DND-41 (cell line): ENCODE results near the gene CLEC10A.
A peak's percentile ranks its signal among the peaks of the same experiment; 100 is the strongest.

ENCODE experiments used
- ATAC-seq: fragments of 200-7000 bp; cut with Tn5 transposase; 3 replicates; pipeline ENCODE4 v1.9.1; 2021; ENCODE audit warnings: low read depth; ENCODE audit not compliant: insufficient read depth
- DNase-seq: peaks from one replicate; pipeline ENCODE4 v3.0.0-alpha.2; 2020
- H2AFZ ChIP-seq: 2 replicates; pipeline ENCODE4 v1.6.0; 2012; ENCODE audit warnings: low read depth, low read length
- H3K27ac ChIP-seq: 2 replicates; pipeline ENCODE4 v1.5.1; 2012; ENCODE audit warnings: low read length, inconsistent platforms
- H3K27me3 ChIP-seq: fragments of 200-600 bp; sonication (generic); 2 replicates; pipeline ENCODE4 v1.6.0; 2012; ENCODE audit warnings: low read length, mild to moderate bottlenecking, inconsistent platforms; ENCODE audit not compliant: insufficient read depth, poor library complexity
- H3K36me3 ChIP-seq: 2 replicates; pipeline ENCODE4 v1.5.1; 2012; ENCODE audit warnings: low read length, inconsistent platforms; ENCODE audit not compliant: insufficient read depth
- H3K4me1 ChIP-seq: 2 replicates; pipeline ENCODE4 v1.5.1; 2012; ENCODE audit warnings: mild to moderate bottlenecking, low read length; ENCODE audit not compliant: insufficient read depth
- H3K4me2 ChIP-seq: 2 replicates; pipeline ENCODE4 v1.6.0; 2012; ENCODE audit warnings: mild to moderate bottlenecking, moderate library complexity, low read length, inconsistent platforms; ENCODE audit not compliant: insufficient read depth
- H3K4me3 ChIP-seq, 2 experiments: fragments of 200-600 bp in 1 of 2; shearing (Covaris generic) in 1 of 2; 2 replicates each; pipeline ENCODE4 v1.5.1; 2012 to 2016; ENCODE audit warnings: inconsistent platforms in 2 of 2, low read length in 2 of 2, mild to moderate bottlenecking in 2 of 2, low read depth in 1 of 2, moderate library complexity in 1 of 2
- H3K79me2 ChIP-seq: 2 replicates; pipeline ENCODE4 v1.6.0; 2012; ENCODE audit warnings: low read length, inconsistent platforms; ENCODE audit not compliant: insufficient read depth
- H3K9ac ChIP-seq: 2 replicates; pipeline ENCODE4 v1.6.0; 2012; ENCODE audit warnings: low read depth, mild to moderate bottlenecking, inconsistent platforms, low read length, moderate library complexity
- H3K9me3 ChIP-seq: 2 replicates; pipeline ENCODE4 v1.5.1; 2012; ENCODE audit warnings: low read length, moderate library complexity, mild to moderate bottlenecking, inconsistent platforms; ENCODE audit not compliant: insufficient read depth, severe bottlenecking
- H4K20me1 ChIP-seq: 2 replicates; pipeline ENCODE4 v1.6.0; 2012; ENCODE audit warnings: low read length; ENCODE audit not compliant: insufficient read depth
- EZH2 ChIP-seq: IDR thresholded peaks from 3 replicates; pipeline ENCODE4 v1.6.1; 2012; ENCODE audit warnings: borderline replicate concordance, low read depth, mild to moderate bottlenecking, moderate library complexity, low read length, inconsistent platforms; ENCODE audit not compliant: severe bottlenecking
- TF ChIP-seq, protein P1 (sequence below): IDR thresholded peaks from 2 replicates; pipeline ENCODE4 v1.5.1; 2012; ENCODE audit warnings: borderline replicate concordance, low read length, moderate library complexity, mild to moderate bottlenecking; ENCODE audit not compliant: poor library complexity, severe bottlenecking; ENCODE audit errors: extremely low read depth

CLEC10A gene

GRCh38 chr17:7081341-7082062, 1.5 kb upstream of the CLEC10A start:
- H3K4me2 ChIP-seq: no peak overlapping the region
- DNase-seq (peak; percentile 20), ATAC-seq (peak; percentile 33; the same call in 1 of the 3 replicates)
- no peaks in the 10 kb centered on the region for H4K20me1 ChIP-seq
- no peaks in the 10 kb centered on the region for H3K9me3 ChIP-seq
- TF ChIP-seq, protein P1, sequence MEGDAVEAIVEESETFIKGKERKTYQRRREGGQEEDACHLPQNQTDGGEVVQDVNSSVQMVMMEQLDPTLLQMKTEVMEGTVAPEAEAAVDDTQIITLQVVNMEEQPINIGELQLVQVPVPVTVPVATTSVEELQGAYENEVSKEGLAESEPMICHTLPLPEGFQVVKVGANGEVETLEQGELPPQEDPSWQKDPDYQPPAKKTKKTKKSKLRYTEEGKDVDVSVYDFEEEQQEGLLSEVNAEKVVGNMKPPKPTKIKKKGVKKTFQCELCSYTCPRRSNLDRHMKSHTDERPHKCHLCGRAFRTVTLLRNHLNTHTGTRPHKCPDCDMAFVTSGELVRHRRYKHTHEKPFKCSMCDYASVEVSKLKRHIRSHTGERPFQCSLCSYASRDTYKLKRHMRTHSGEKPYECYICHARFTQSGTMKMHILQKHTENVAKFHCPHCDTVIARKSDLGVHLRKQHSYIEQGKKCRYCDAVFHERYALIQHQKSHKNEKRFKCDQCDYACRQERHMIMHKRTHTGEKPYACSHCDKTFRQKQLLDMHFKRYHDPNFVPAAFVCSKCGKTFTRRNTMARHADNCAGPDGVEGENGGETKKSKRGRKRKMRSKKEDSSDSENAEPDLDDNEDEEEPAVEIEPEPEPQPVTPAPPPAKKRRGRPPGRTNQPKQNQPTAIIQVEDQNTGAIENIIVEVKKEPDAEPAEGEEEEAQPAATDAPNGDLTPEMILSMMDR: no peak
- no peak for TF ChIP-seq EZH2
- no peaks in the 10 kb centered on the region for H3K79me2 ChIP-seq
- no peak overlapping the region for H3K9ac ChIP-seq
- H3K27ac ChIP-seq: no peak overlapping the region
- no peak overlapping the region for H3K4me3 ChIP-seq
- H3K36me3 ChIP-seq: no peaks in the 10 kb centered on the region
- H3K27me3 ChIP-seq: no peaks in the 10 kb centered on the region
- H3K4me1 ChIP-seq: no peaks in the 10 kb centered on the region
- no peak overlapping the region for H2AFZ ChIP-seq

DNA sequence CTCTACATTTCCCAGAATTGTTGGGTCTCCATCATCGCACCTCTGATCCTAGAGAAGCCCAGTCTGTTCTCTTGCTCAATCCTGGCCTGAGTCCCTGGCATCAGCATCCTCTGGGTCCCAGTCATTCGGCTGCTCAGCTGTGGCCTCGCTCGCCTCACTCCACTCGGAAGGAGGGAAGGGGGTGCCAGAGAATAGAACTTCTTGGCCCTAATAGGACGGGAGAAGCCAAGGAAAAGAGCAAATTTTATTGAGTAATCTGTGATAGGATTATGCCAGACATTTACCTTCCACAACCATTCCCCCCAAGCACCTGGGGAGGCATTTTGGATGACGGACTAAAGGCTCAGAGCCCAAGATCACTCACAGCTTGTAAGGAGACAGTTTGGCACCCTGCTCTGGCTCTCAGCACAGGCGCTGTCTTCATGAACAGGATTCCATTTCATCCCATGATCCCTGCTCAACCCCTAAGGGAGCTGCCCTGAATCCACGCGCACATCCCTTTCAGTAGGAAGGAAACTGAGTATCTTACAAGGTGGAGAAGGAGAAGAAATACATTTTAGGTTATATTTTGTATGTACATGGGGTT, 498 bp upstream of the CLEC10A start:
- H3K9ac ChIP-seq: no peak overlapping the region
- no peak overlapping the region for H3K4me3 ChIP-seq
- no peaks in the 10 kb centered on the region for H3K36me3 ChIP-seq
- DNase-seq (no peak), ATAC-seq (no peak)
- no peak overlapping the region for H3K4me2 ChIP-seq
- no peaks in the 10 kb centered on the region for H4K20me1 ChIP-seq
- H3K79me2 ChIP-seq: no peaks in the 10 kb centered on the region
- no peaks in the 10 kb centered on the region for H3K9me3 ChIP-seq
- no peaks in the 10 kb centered on the region for H3K4me1 ChIP-seq
- no peak overlapping the region for H3K27ac ChIP-seq
- TF ChIP-seq, protein P1: no peak
- TF ChIP-seq EZH2: no peak
- no peaks in the 10 kb centered on the region for H3K27me3 ChIP-seq
- no peak overlapping the region for H2AFZ ChIP-seq

- Histone ChIP-seq H3K4me2 (no peak overlapping the region), H3K79me2 (no peaks in the 10 kb centered on the region), H4K20me1 (no peaks in the 10 kb centered on the region), H3K4me1 (no peaks in the 10 kb centered on the region), H3K4me3 (no peak overlapping the region), H3K9ac (no peak overlapping the region), H3K36me3 (no peaks in the 10 kb centered on the region), H2AFZ (no peak overlapping the region), H3K9me3 (no peaks in the 10 kb centered on the region), H3K27me3 (no peaks in the 10 kb centered on the region), H3K27ac (no peak overlapping the region)
- TF ChIP-seq, protein P1: no peak
- TF ChIP-seq EZH2: no peak
- ATAC-seq (no peak), DNase-seq (no peak)
Observed at GRCh38 chr17:7078711-7079110, 1.3 kb downstream of the CLEC10A start.
